Mesendoderm (in vitro differentiated cells): ENCODE results near the gene RBMS3.

Experiments used
- DNase-seq: peaks from one replicate; pipeline ENCODE4 v3.0.0; 2013
- H2AK5ac ChIP-seq: 2 replicates; pipeline ENCODE4 v1.6.1; 2013; ENCODE audit warnings: low read length, inconsistent platforms
- H2BK120ac ChIP-seq: 2 replicates; pipeline ENCODE4 v1.6.1; 2013; ENCODE audit warnings: low read depth, mild to moderate bottlenecking, low read length, moderate library complexity, mixed read lengths
- H2BK15ac ChIP-seq: replicated peaks from 2 replicates; pipeline ENCODE4 v1.6.1; 2013; ENCODE audit warnings: low read depth, mild to moderate bottlenecking, moderate library complexity
- H2BK5ac ChIP-seq: 2 replicates; pipeline ENCODE4 v1.6.1; 2013; ENCODE audit warnings: low read length, inconsistent platforms
- H3K18ac ChIP-seq: 2 replicates; pipeline ENCODE4 v1.6.1; 2013; ENCODE audit warnings: mild to moderate bottlenecking, low read length, mixed read lengths
- H3K23ac ChIP-seq: one replicate; pipeline ENCODE4 v1.6.1; 2013; ENCODE audit warnings: low read length
- H3K27ac ChIP-seq: 2 replicates; pipeline ENCODE4 v1.5.1; 2013; ENCODE audit warnings: low read depth, mild to moderate bottlenecking, inconsistent platforms, low read length, moderate library complexity
- H3K27me3 ChIP-seq: 2 replicates; pipeline ENCODE4 v1.6.1; 2013; ENCODE audit warnings: low read length, control low read depth, mild to moderate bottlenecking, inconsistent platforms; ENCODE audit not compliant: insufficient read depth, poor library complexity
- H3K36me3 ChIP-seq: 2 replicates; pipeline ENCODE4 v1.6.1; 2013; ENCODE audit warnings: low read length, inconsistent platforms; ENCODE audit not compliant: control insufficient read depth, insufficient read depth
- H3K4ac ChIP-seq: one replicate; pipeline ENCODE4 v1.6.1; 2013; ENCODE audit warnings: low read depth, mild to moderate bottlenecking, low read length, moderate library complexity
- H3K4me1 ChIP-seq: 2 replicates; pipeline ENCODE4 v1.6.1; 2013; ENCODE audit warnings: low read depth, low read length, inconsistent platforms; ENCODE audit not compliant: control insufficient read depth
- H3K4me2 ChIP-seq: 2 replicates; pipeline ENCODE4 v1.6.1; 2013; ENCODE audit warnings: low read length
- H3K4me3 ChIP-seq: 2 replicates; pipeline ENCODE4 v1.5.1; 2013; ENCODE audit warnings: mild to moderate bottlenecking, low read length
- H3K56ac ChIP-seq: one replicate; pipeline ENCODE4 v1.6.1; 2013; ENCODE audit warnings: low read length
- H3K79me1 ChIP-seq: 2 replicates; pipeline ENCODE4 v1.6.1; 2013; ENCODE audit warnings: low read length, inconsistent platforms
- H3K79me2 ChIP-seq: 2 replicates; pipeline ENCODE4 v1.6.1; 2013; ENCODE audit warnings: mild to moderate bottlenecking, low read length; ENCODE audit not compliant: control insufficient read depth, insufficient read depth
- H3K9ac ChIP-seq: 2 replicates; pipeline ENCODE4 v1.6.1; 2013; ENCODE audit warnings: low read length, inconsistent platforms
- H4K5ac ChIP-seq: one replicate; pipeline ENCODE4 v1.6.1; 2013; ENCODE audit warnings: low read length
- H4K8ac ChIP-seq: one replicate; pipeline ENCODE4 v1.6.1; 2013; ENCODE audit warnings: low read depth, mild to moderate bottlenecking, control low read depth, low read length, moderate library complexity
- WGBS: extraction: QIAGEN DNeasy Blood & Tissue Kit; methylation state at CpG from one replicate; pipeline ENCODE4 v1.1.7; 2013; ENCODE audit warnings: low lambda C conversion rate, missing lambda C conversion rate; ENCODE audit not compliant: insufficient coverage; ENCODE audit errors: extremely low coverage; 5-methylcytosine and 5-hydroxymethylcytosine counted together

The RBMS3 gene

DNA sequence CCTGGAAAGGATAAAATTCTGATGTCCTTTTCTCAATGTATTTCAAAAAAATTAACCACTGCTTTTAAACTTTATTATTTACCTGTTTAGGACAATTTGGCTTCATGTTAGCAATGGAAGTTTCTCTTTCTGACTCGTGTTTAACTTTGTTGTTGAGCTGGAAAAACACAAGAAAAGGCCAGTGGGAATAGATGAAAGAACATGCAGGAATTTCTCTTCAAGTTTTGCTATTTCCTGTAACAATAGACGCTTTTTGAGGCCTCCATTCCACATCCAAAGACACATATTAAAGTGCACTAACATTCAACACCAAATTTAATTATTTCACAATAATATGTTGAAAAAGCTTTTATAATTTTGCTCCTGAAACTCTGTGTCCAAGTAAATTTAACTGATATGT is 9.7 kb downstream of the RBMS3 start:
- H3K79me2 ChIP-seq: no peaks in the 10 kb centered on the region
- no peak overlapping the region for H2AK5ac ChIP-seq
- peak; percentile 41 for DNase-seq
- no peaks in the 10 kb centered on the region for H3K27me3 ChIP-seq
- H2BK5ac ChIP-seq: no peak overlapping the region
- H3K56ac ChIP-seq: no peak overlapping the region
- H3K9ac ChIP-seq: no peak overlapping the region
- no peak overlapping the region for H3K27ac ChIP-seq
- H2BK15ac ChIP-seq: no peak overlapping the region
- H3K18ac ChIP-seq: no peak overlapping the region
- no peak overlapping the region for H3K23ac ChIP-seq
- peaks cover 3% of the 10 kb centered on the region for H3K4me1 ChIP-seq
- no peak overlapping the region for H2BK120ac ChIP-seq
- H3K4ac ChIP-seq: no peak overlapping the region
- H3K4me3 ChIP-seq: no peak overlapping the region
- no peak overlapping the region for H4K5ac ChIP-seq
- H3K36me3 ChIP-seq: no peaks in the 10 kb centered on the region
- H3K4me2 ChIP-seq: no peak overlapping the region
- WGBS: no CpG with 5 or more reads among the region's 2 CpGs
- H3K79me1 ChIP-seq: no peaks in the 10 kb centered on the region
- H4K8ac ChIP-seq: no peak overlapping the region

- Histone ChIP-seq H3K4me2 (no peak overlapping the region), H2BK15ac (peak overlapping the region; percentile 74), H2AK5ac (no peak overlapping the region), H3K27ac (no peak overlapping the region), H3K4me3 (no peak overlapping the region), H3K23ac (no peak overlapping the region), H3K56ac (no peak overlapping the region), H3K36me3 (no peaks in the 10 kb centered on the region), H3K27me3 (no peaks in the 10 kb centered on the region), H3K4ac (peak overlapping the region; percentile 16), H3K18ac (peak overlapping the region; percentile 11), H3K79me2 (no peaks in the 10 kb centered on the region), H4K8ac (no peak overlapping the region), H2BK5ac (no peak overlapping the region), H3K4me1 (peaks cover 2% of the 10 kb centered on the region), H3K79me1 (no peaks in the 10 kb centered on the region), H3K9ac (no peak overlapping the region), H2BK120ac (no peak overlapping the region), H4K5ac (no peak overlapping the region)
- WGBS: no CpG with 5 or more reads among the region's 4 CpGs
- DNase-seq: no peak
Measured at GRCh38 chr3:29291260-29291981, 10.6 kb downstream of the RBMS3 start.

GRCh38 chr3:29291982-29292363 is 11.1 kb downstream of the RBMS3 start:
- H4K8ac ChIP-seq: no peak overlapping the region

GRCh38 chr3:29293421-29293820 is 12.6 kb downstream of the RBMS3 start:
- Histone ChIP-seq H3K4me1 (peaks cover 2% of the 10 kb centered on the region), H3K27me3 (no peaks in the 10 kb centered on the region), H4K5ac (no peak overlapping the region), H3K79me2 (no peaks in the 10 kb centered on the region), H2BK120ac (no peak overlapping the region), H2BK5ac (no peak overlapping the region), H3K27ac (no peak overlapping the region), H3K9ac (no peak overlapping the region), H3K18ac (no peak overlapping the region), H2BK15ac (peak overlapping the region; percentile 41), H3K4me2 (no peak overlapping the region), H3K4me3 (no peak overlapping the region), H4K8ac (no peak overlapping the region), H3K36me3 (no peaks in the 10 kb centered on the region), H3K4ac (no peak overlapping the region), H3K56ac (no peak overlapping the region), H3K79me1 (no peaks in the 10 kb centered on the region), H2AK5ac (no peak overlapping the region), H3K23ac (no peak overlapping the region)
- WGBS: no CpG with 5 or more reads among the region's 2 CpGs
- DNase-seq: no peak

More at GRCh38 chr3:29291982-29292363, 11.1 kb downstream of the RBMS3 start:
- Histone ChIP-seq H3K18ac (no peak overlapping the region), H3K79me1 (no peaks in the 10 kb centered on the region), H3K56ac (no peak overlapping the region), H3K4me2 (no peak overlapping the region), H3K9ac (no peak overlapping the region), H3K23ac (no peak overlapping the region), H2BK5ac (no peak overlapping the region), H4K5ac (no peak overlapping the region), H3K27ac (no peak overlapping the region), H2AK5ac (no peak overlapping the region), H3K27me3 (no peaks in the 10 kb centered on the region), H3K4ac (no peak overlapping the region), H3K4me1 (peaks cover 2% of the 10 kb centered on the region), H2BK120ac (no peak overlapping the region), H3K36me3 (no peaks in the 10 kb centered on the region), H3K79me2 (no peaks in the 10 kb centered on the region), H2BK15ac (peak overlapping the region; percentile 23), H3K4me3 (no peak overlapping the region)
- WGBS: 100% methylated on average over 1 of the region's 3 CpGs
- DNase-seq: no peak

- no peak overlapping the region for H3K4me3 ChIP-seq
- H4K8ac ChIP-seq: no peak overlapping the region
- H3K4me1 ChIP-seq: peaks cover 2% of the 10 kb centered on the region
- H3K23ac ChIP-seq: no peak overlapping the region
- no peak overlapping the region for H2BK120ac ChIP-seq
- H3K27me3 ChIP-seq: no peaks in the 10 kb centered on the region
- DNase-seq: no peak
- no peak overlapping the region for H3K4me2 ChIP-seq
- H4K5ac ChIP-seq: no peak overlapping the region
- no peak overlapping the region for H3K27ac ChIP-seq
- no peak overlapping the region for H2AK5ac ChIP-seq
- H3K4ac ChIP-seq: no peak overlapping the region
- no peak overlapping the region for H2BK5ac ChIP-seq
- H3K79me1 ChIP-seq: no peaks in the 10 kb centered on the region
- no peak overlapping the region for H3K18ac ChIP-seq
- H3K79me2 ChIP-seq: no peaks in the 10 kb centered on the region
- no peak overlapping the region for H3K9ac ChIP-seq
- H2BK15ac ChIP-seq: no peak overlapping the region
- no CpG with 5 or more reads among the region's 1 CpG for WGBS
- no peaks in the 10 kb centered on the region for H3K36me3 ChIP-seq
- H3K56ac ChIP-seq: no peak overlapping the region
Measured at GRCh38 chr3:29297998-29298397, 17.1 kb downstream of the RBMS3 start.
